Smooth muscle cell (in vitro differentiated cells): ENCODE data around the gene PPOX. TPM values are rescaled to one million over a fixed set of nuclear protein-coding genes. Genes with fewer than 3 reads are reported as not detected.

Experiments
- DNase-seq: peaks from one replicate; lab custom pipeline; 2025; ENCODE audit not compliant: unreplicated experiment; lab: John Stamatoyannopoulos, UW
- H2AFZ ChIP-seq: fragments of 200-600 bp; sonication (generic); 2 replicates; pipeline ENCODE4 v1.6.0; 2016; ENCODE audit warnings: antibody characterized with exemption, low read depth, mild to moderate bottlenecking
- H3F3A ChIP-seq: fragments of 200-600 bp; sonication (generic); 2 replicates; pipeline ENCODE4 v1.6.0; 2017; ENCODE audit warnings: antibody characterized with exemption, low read depth
- H3K27ac ChIP-seq: fragments of 200-600 bp; sonication (generic); 2 replicates; pipeline ENCODE4 v1.5.1; 2016; ENCODE audit warnings: low read depth, mild to moderate bottlenecking
- H3K27me3 ChIP-seq: fragments of 200-600 bp; sonication (generic); 2 replicates; pipeline ENCODE4 v1.6.1; 2016; ENCODE audit warnings: low read depth, mild to moderate bottlenecking
- H3K36me3 ChIP-seq: fragments of 200-600 bp; sonication (generic); 2 replicates; pipeline ENCODE4 v1.5.1; 2016; ENCODE audit warnings: low read depth
- H3K4me1 ChIP-seq: fragments of 200-600 bp; sonication (generic); 2 replicates; pipeline ENCODE4 v1.5.1; 2016; ENCODE audit warnings: low read depth
- H3K4me2 ChIP-seq: fragments of 200-600 bp; sonication (generic); 2 replicates; pipeline ENCODE4 v1.6.0; 2016; ENCODE audit warnings: mild to moderate bottlenecking
- H3K4me3 ChIP-seq: fragments of 200-600 bp; sonication (generic); 2 replicates; pipeline ENCODE4 v1.5.1; 2016; ENCODE audit warnings: mild to moderate bottlenecking
- H3K79me2 ChIP-seq: fragments of 200-600 bp; sonication (generic); 2 replicates; pipeline ENCODE4 v1.6.0; 2016; ENCODE audit warnings: low read depth, mild to moderate bottlenecking
- H3K9ac ChIP-seq: fragments of 200-600 bp; sonication (generic); 2 replicates; pipeline ENCODE4 v1.6.0; 2016; ENCODE audit warnings: low read depth
- H3K9me3 ChIP-seq: fragments of 200-600 bp; sonication (generic); replicated peaks from 2 replicates; pipeline ENCODE4 v1.5.1; 2016; ENCODE audit warnings: low read depth
- H4K20me1 ChIP-seq: fragments of 200-600 bp; sonication (generic); 2 replicates; pipeline ENCODE4 v1.6.0; 2016; ENCODE audit warnings: low read depth
- WGBS: methylation state at CpG from one replicate; pipeline ENCODE4 v1.1.7; 2016; ENCODE audit warnings: low lambda C conversion rate; 5-methylcytosine and 5-hydroxymethylcytosine counted together
- polyA plus RNA-seq: library from polyadenylated mRNA; unstranded; fragments of >200 nt; fragmentation: Nextera tagmentation; extraction: Ambion mirVana; gene quantifications from 2 replicates; pipeline ENCODE4 v1.2.1, GENCODE V29; 2016
- small RNA-seq: library from RNA; depleted of rRNA; stranded (forward); fragments of <200 nt; gene quantifications from one replicate; pipeline ENCODE3, GENCODE V24; 2014
- total RNA-seq: library from RNA; depleted of rRNA; stranded (reverse); fragments of >200 nt; gene quantifications from 2 replicates; pipeline ENCODE4 v1.2.3, GENCODE V29; 2014
- TF ChIP-seq, protein P1 (sequence below): fragments of 200-600 bp; sonication (generic); IDR thresholded peaks from 2 replicates; pipeline ENCODE4 v1.5.1; 2017; ENCODE audit warnings: borderline replicate concordance, mild to moderate bottlenecking, antibody characterized with exemption; ENCODE audit not compliant: insufficient read depth, poor library complexity, severe bottlenecking

Gene PPOX
- total and polyA plus RNA-seq, 2 experiments from 2014 or later, result 16.5 to 23.8 TPM

DNA sequence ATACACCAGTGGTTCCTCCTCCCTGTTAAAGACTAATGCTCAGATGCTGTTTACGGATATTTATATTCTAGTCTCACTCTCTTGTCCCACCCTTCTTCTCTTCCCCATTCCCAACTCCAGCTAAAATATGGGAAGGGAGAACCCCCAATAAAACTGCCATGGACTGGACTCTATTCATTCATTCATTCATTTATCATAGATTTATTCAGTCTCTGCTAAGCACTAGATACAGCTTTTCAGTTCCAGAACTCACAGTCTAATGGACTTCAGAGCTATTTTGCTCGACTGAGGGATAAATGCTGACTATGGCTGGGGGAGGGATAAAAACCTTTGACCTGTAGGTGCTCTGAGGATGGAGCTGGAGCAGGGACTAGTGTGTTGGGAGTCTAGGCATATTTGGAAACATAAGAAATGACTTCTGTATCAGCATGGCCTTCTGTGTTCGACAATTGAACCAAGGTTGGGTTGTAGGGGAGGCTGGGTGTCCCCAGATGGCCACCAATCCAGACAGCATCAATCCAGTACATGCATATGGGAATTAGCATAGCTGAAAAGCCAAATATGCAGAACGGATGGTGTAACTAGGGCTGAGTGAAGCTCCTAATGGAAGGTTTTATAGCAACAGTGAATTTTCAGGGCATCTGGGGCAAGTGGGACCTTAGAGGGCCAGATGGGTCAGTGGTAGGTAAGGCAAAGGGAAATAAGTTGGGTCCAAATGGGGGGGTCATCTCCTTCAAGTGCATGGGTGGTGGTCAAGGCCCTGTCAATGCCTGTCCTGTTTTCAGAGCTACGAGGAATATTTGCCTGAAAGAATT lies 53.1 kb downstream of the PPOX start:
- peaks cover 14% of the 10 kb centered on the region for H3F3A ChIP-seq
- H3K9ac ChIP-seq, result no peak overlapping the region
- 94% methylated on average over 5 of the region's 5 CpGs for WGBS
- no peak for DNase-seq
- no peaks in the 10 kb centered on the region for H3K27me3 ChIP-seq
- no peaks in the 10 kb centered on the region for H4K20me1 ChIP-seq
- H3K27ac ChIP-seq, result no peak overlapping the region
- H2AFZ ChIP-seq, result no peak overlapping the region
- H3K4me1 ChIP-seq, result peaks cover 13% of the 10 kb centered on the region
- H3K79me2 ChIP-seq, result no peaks in the 10 kb centered on the region
- no peak overlapping the region for H3K4me3 ChIP-seq
- TF ChIP-seq, protein P1, sequence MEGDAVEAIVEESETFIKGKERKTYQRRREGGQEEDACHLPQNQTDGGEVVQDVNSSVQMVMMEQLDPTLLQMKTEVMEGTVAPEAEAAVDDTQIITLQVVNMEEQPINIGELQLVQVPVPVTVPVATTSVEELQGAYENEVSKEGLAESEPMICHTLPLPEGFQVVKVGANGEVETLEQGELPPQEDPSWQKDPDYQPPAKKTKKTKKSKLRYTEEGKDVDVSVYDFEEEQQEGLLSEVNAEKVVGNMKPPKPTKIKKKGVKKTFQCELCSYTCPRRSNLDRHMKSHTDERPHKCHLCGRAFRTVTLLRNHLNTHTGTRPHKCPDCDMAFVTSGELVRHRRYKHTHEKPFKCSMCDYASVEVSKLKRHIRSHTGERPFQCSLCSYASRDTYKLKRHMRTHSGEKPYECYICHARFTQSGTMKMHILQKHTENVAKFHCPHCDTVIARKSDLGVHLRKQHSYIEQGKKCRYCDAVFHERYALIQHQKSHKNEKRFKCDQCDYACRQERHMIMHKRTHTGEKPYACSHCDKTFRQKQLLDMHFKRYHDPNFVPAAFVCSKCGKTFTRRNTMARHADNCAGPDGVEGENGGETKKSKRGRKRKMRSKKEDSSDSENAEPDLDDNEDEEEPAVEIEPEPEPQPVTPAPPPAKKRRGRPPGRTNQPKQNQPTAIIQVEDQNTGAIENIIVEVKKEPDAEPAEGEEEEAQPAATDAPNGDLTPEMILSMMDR, result no peak
- H3K36me3 ChIP-seq, result peaks cover 2% of the 10 kb centered on the region
- no peaks in the 10 kb centered on the region for H3K9me3 ChIP-seq
- H3K4me2 ChIP-seq, result no peak overlapping the region

DNA sequence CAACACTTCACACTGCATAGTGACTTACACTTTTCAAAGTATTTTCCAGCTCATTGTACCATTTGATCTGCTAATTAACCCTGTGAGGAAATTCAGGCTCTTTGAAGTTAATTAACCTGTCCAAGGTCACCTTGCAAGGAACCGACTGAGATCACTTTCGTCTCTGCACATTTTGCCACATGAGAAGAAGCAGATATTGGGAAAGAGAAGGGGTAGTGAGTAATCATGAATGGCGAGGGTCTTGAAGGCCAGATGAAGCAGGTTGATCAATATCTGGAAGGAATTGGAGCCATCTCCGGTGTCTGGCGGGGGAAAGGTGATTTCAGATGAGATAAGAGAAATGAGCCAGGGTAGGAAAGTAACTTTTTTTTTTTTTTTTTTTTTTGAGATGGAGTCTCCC lies 53.8 kb downstream of the PPOX start:
- Histone ChIP-seq H3K79me2 (no peaks in the 10 kb centered on the region), H3K4me2 (no peak overlapping the region), H3K9me3 (no peaks in the 10 kb centered on the region), H3F3A (peaks cover 11% of the 10 kb centered on the region), H3K36me3 (no peaks in the 10 kb centered on the region), H3K4me3 (no peak overlapping the region), H3K27ac (no peak overlapping the region), H2AFZ (no peak overlapping the region), H3K27me3 (no peaks in the 10 kb centered on the region), H3K4me1 (peaks cover 13% of the 10 kb centered on the region), H4K20me1 (no peaks in the 10 kb centered on the region), H3K9ac (no peak overlapping the region)
- no peak for DNase-seq
- 77% methylated on average over 5 of the region's 5 CpGs for WGBS
- TF ChIP-seq, protein P1, result no peak

Small RNA genes lying within 50 kb of the gene (small RNA-seq; reads per million reads assigned to genes)
- not detected for gene RF01225

Other genes with a start within 250 kb of the PPOX start
- not detected in 2 replicates for gene ITLN2, start 211.6 kb upstream of the PPOX start, total RNA-seq
- not detected in 2 replicates for gene ITLN2, start 211.6 kb upstream of the PPOX start, polyA plus RNA-seq
- gene F11R, start 145.3 kb upstream of the PPOX start, total RNA-seq, result 57.8 and 62.5 TPM in 2 replicates
- 26.4 and 35.6 TPM in 2 replicates for gene F11R, start 145.3 kb upstream of the PPOX start, polyA plus RNA-seq
- 11.5 and 48.0 TPM in 2 replicates for gene TSTD1, start 127.5 kb upstream of the PPOX start, total RNA-seq
- 26.0 and 63.2 TPM in 2 replicates for gene TSTD1, start 127.5 kb upstream of the PPOX start, polyA plus RNA-seq
- gene USF1, start 120.4 kb upstream of the PPOX start, total RNA-seq, result 47.0 and 51.7 TPM in 2 replicates
- 18.2 and 20.0 TPM in 2 replicates for gene USF1, start 120.4 kb upstream of the PPOX start, polyA plus RNA-seq
- 0.90 and 1.2 TPM in 2 replicates for gene ARHGAP30, start 96.5 kb upstream of the PPOX start, total RNA-seq
- 0.13 and 1.1 TPM in 2 replicates for gene ARHGAP30, start 96.5 kb upstream of the PPOX start, polyA plus RNA-seq
- 18.2 and 27.6 TPM in 2 replicates for gene NECTIN4, start 76.9 kb upstream of the PPOX start, total RNA-seq
- 12.7 and 32.8 TPM in 2 replicates for gene NECTIN4, start 76.9 kb upstream of the PPOX start, polyA plus RNA-seq
- gene KLHDC9, start 68.1 kb upstream of the PPOX start, total RNA-seq, result 2.2 and 10.0 TPM in 2 replicates
- 3.3 and 4.6 TPM in 2 replicates for gene KLHDC9, start 68.1 kb upstream of the PPOX start, polyA plus RNA-seq
- gene PFDN2, start 48.4 kb upstream of the PPOX start, total RNA-seq, result 49.0 and 82.0 TPM in 2 replicates
- 139 and 150 TPM in 2 replicates for gene PFDN2, start 48.4 kb upstream of the PPOX start, polyA plus RNA-seq
- gene NIT1, start 48.3 kb upstream of the PPOX start, total RNA-seq, result 33.6 and 37.2 TPM in 2 replicates
- 37.6 and 53.0 TPM in 2 replicates for gene NIT1, start 48.3 kb upstream of the PPOX start, polyA plus RNA-seq
- gene DEDD, start 33.8 kb upstream of the PPOX start, total RNA-seq, result 36.3 and 36.9 TPM in 2 replicates
- 33.7 and 38.6 TPM in 2 replicates for gene DEDD, start 33.8 kb upstream of the PPOX start, polyA plus RNA-seq
- gene UFC1, start 12.4 kb upstream of the PPOX start, total RNA-seq, result 57.1 and 58.2 TPM in 2 replicates
- 81.5 and 94.5 TPM in 2 replicates for gene UFC1, start 12.4 kb upstream of the PPOX start, polyA plus RNA-seq
- gene USP21, start 6.9 kb upstream of the PPOX start, total RNA-seq, result 6.9 and 10.7 TPM in 2 replicates
- gene USP21, start 6.9 kb upstream of the PPOX start, polyA plus RNA-seq, result 25.4 and 30.8 TPM in 2 replicates
- gene B4GALT3, start 11.1 kb downstream of the PPOX start, total RNA-seq, result 21.4 and 21.9 TPM in 2 replicates
- gene B4GALT3, start 11.1 kb downstream of the PPOX start, polyA plus RNA-seq, result 44.9 and 47.0 TPM in 2 replicates
- gene ADAMTS4, start 32.6 kb downstream of the PPOX start, total RNA-seq, result 11.5 and 17.1 TPM in 2 replicates
- 17.7 and 28.3 TPM in 2 replicates for gene ADAMTS4, start 32.6 kb downstream of the PPOX start, polyA plus RNA-seq
- 54.3 and 58.1 TPM in 2 replicates for gene NDUFS2, start 35.9 kb downstream of the PPOX start, total RNA-seq
- 136 and 139 TPM in 2 replicates for gene NDUFS2, start 35.9 kb downstream of the PPOX start, polyA plus RNA-seq
- gene FCER1G, start 48.9 kb downstream of the PPOX start, total RNA-seq, result not detected in 2 replicates
- gene FCER1G, start 48.9 kb downstream of the PPOX start, polyA plus RNA-seq, result 0.78 and 0.98 TPM in 2 replicates
- gene APOA2, start 57.2 kb downstream of the PPOX start, total RNA-seq, result not detected in 2 replicates
- 1.6 and 3.6 TPM in 2 replicates for gene APOA2, start 57.2 kb downstream of the PPOX start, polyA plus RNA-seq
- gene TOMM40L, start 59.6 kb downstream of the PPOX start, total RNA-seq, result 3.3 and 8.6 TPM in 2 replicates
- 8.3 and 9.0 TPM in 2 replicates for gene TOMM40L, start 59.6 kb downstream of the PPOX start, polyA plus RNA-seq
- not detected in 2 replicates for gene NR1I3, start 71.8 kb downstream of the PPOX start, total RNA-seq
- gene NR1I3, start 71.8 kb downstream of the PPOX start, polyA plus RNA-seq, result 0.46 and 0.90 TPM in 2 replicates
- 0.09 and 0.13 TPM in 2 replicates for gene PCP4L1, start 92.3 kb downstream of the PPOX start, total RNA-seq
- gene PCP4L1, start 92.3 kb downstream of the PPOX start, polyA plus RNA-seq, result 0.28 TPM in 1 of 2 replicates, not detected in the other
- gene MPZ, start 143.5 kb downstream of the PPOX start, total RNA-seq, result not detected in 2 replicates
- 0.22 TPM in 1 of 2 replicates, not detected in the other for gene MPZ, start 143.5 kb downstream of the PPOX start, polyA plus RNA-seq
- gene SDHC, start 148.0 kb downstream of the PPOX start, total RNA-seq, result 153 and 179 TPM in 2 replicates
- 333 and 342 TPM in 2 replicates for gene SDHC, start 148.0 kb downstream of the PPOX start, polyA plus RNA-seq
- gene CFAP126, start 201.4 kb downstream of the PPOX start, total RNA-seq, result not detected in 2 replicates
- not detected in 2 replicates for gene CFAP126, start 201.4 kb downstream of the PPOX start, polyA plus RNA-seq